ENCODE measurements around the gene EGLN3.

Gene EGLN3

GRCh38 chr14:33957299-33957698, 6.4 kb upstream of the EGLN3 start:
- Histone ChIP-seq H3K4me3 (ENCODE audit: low read length) (no peak overlapping the region), H3K9ac (ENCODE audit: low read length) (no peak overlapping the region), H3K27me3 (ENCODE audit: low read depth, low read length) (no peaks in the 10 kb centered on the region), H3K9me3 (ENCODE audit: insufficient read depth, low read length) (no peaks in the 10 kb centered on the region), H3K36me3 (replicated peaks; ENCODE audit: low read depth, low read length) (no peaks in the 10 kb centered on the region), H2AFZ (ENCODE audit: low read depth, low read length) (no peak overlapping the region), H3K4me1 (ENCODE audit: low read length) (peaks cover 26% of the 10 kb centered on the region; the same call in 1 of the 2 replicates), H3K27ac (ENCODE audit: low read length) (no peak overlapping the region), H3K4me2 (ENCODE audit: low read length) (no peak overlapping the region), H4K20me1 (ENCODE audit: insufficient read depth, low read length) (no peaks in the 10 kb centered on the region), H3K79me2 (ENCODE audit: low read length) (no peaks in the 10 kb centered on the region)
- TF ChIP-seq CTCF (IDR thresholded peaks at IDR 0.05; ENCODE audit: low read depth, low read length): no peak
- no peak for TF ChIP-seq EZH2phosphoT487 (IDR thresholded peaks at IDR 0.05; ENCODE audit: low read depth)

GRCh38 chr14:33956640-33957039, 5.8 kb upstream of the EGLN3 start:
- no peak for TF ChIP-seq CTCF (IDR thresholded peaks at IDR 0.05; ENCODE audit: low read depth, low read length)
- TF ChIP-seq EZH2phosphoT487 (IDR thresholded peaks at IDR 0.05; ENCODE audit: low read depth): no peak
- Histone ChIP-seq H3K27me3 (ENCODE audit: low read depth, low read length) (no peaks in the 10 kb centered on the region), H2AFZ (ENCODE audit: low read depth, low read length) (no peak overlapping the region; the same call in 1 of the 2 replicates), H3K9ac (ENCODE audit: low read length) (no peak overlapping the region), H4K20me1 (ENCODE audit: insufficient read depth, low read length) (no peaks in the 10 kb centered on the region), H3K4me3 (ENCODE audit: low read length) (no peak overlapping the region), H3K27ac (ENCODE audit: low read length) (no peak overlapping the region), H3K4me2 (ENCODE audit: low read length) (peak overlapping the region; percentile 11; the same call in 1 of the 2 replicates), H3K9me3 (ENCODE audit: insufficient read depth, low read length) (no peaks in the 10 kb centered on the region), H3K36me3 (replicated peaks; ENCODE audit: low read depth, low read length) (no peaks in the 10 kb centered on the region), H3K4me1 (ENCODE audit: low read length) (peaks cover 26% of the 10 kb centered on the region; the same call in 1 of the 2 replicates), H3K79me2 (ENCODE audit: low read length) (no peaks in the 10 kb centered on the region)

GRCh38 chr14:33954016-33954598, 3.2 kb upstream of the EGLN3 start:
- peaks cover 26% of the 10 kb centered on the region; the same call in 1 of the 2 replicates for H3K4me1 ChIP-seq (ENCODE audit: low read length)

DNA sequence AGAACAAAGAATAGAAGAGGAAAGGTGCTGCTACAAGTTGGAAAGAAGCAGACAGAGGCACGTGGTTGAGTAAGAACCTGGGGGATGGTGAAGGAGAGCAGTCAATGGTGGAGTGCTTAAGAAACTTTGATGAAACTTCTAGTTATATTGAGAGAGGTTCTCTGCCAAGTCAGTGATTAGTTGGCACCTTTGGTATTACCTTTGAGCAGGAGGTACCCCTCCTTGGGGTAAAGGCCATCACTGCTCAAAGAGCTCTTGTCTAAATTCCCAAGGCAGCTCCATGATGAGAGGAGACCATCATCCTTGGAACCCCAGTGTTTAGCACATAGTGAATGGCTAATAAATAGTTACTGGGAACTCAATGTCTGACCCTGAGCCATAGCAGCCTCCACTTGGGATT, 1.7 kb upstream of the EGLN3 start:
- TF ChIP-seq CTCF (IDR thresholded peaks at IDR 0.05; ENCODE audit: low read depth, low read length): no peak
- TF ChIP-seq EZH2phosphoT487 (IDR thresholded peaks at IDR 0.05; ENCODE audit: low read depth): no peak
- H3K27ac ChIP-seq (ENCODE audit: low read length): no peak overlapping the region
- no peaks in the 10 kb centered on the region for H4K20me1 ChIP-seq (ENCODE audit: insufficient read depth, low read length)
- H3K9ac ChIP-seq (ENCODE audit: low read length): no peak overlapping the region
- no peak overlapping the region for H3K4me2 ChIP-seq (ENCODE audit: low read length)
- no peaks in the 10 kb centered on the region for H3K27me3 ChIP-seq (ENCODE audit: low read depth, low read length)
- H3K79me2 ChIP-seq (ENCODE audit: low read length): no peaks in the 10 kb centered on the region
- H3K36me3 ChIP-seq (replicated peaks; ENCODE audit: low read depth, low read length): no peaks in the 10 kb centered on the region
- peaks cover 24% of the 10 kb centered on the region; the same call in 1 of the 2 replicates for H3K4me1 ChIP-seq (ENCODE audit: low read length)
- H3K9me3 ChIP-seq (ENCODE audit: insufficient read depth, low read length): no peaks in the 10 kb centered on the region
- H2AFZ ChIP-seq (ENCODE audit: low read depth, low read length): no peak overlapping the region
- no peak overlapping the region for H3K4me3 ChIP-seq (ENCODE audit: low read length)

More at GRCh38 chr14:33954016-33954598, 3.2 kb upstream of the EGLN3 start:
- Histone ChIP-seq H3K79me2 (ENCODE audit: low read length) (no peaks in the 10 kb centered on the region), H3K27ac (ENCODE audit: low read length) (no peak overlapping the region), H3K9ac (ENCODE audit: low read length) (no peak overlapping the region), H3K4me2 (ENCODE audit: low read length) (peak overlapping the region; percentile 8; the same call in 1 of the 2 replicates), H3K27me3 (ENCODE audit: low read depth, low read length) (no peaks in the 10 kb centered on the region), H3K4me3 (ENCODE audit: low read length) (no peak overlapping the region), H3K9me3 (ENCODE audit: insufficient read depth, low read length) (no peaks in the 10 kb centered on the region), H2AFZ (ENCODE audit: low read depth, low read length) (no peak overlapping the region), H3K36me3 (replicated peaks; ENCODE audit: low read depth, low read length) (no peaks in the 10 kb centered on the region), H4K20me1 (ENCODE audit: insufficient read depth, low read length) (no peaks in the 10 kb centered on the region)
- TF ChIP-seq CTCF (IDR thresholded peaks at IDR 0.05; ENCODE audit: low read depth, low read length): no peak
- TF ChIP-seq EZH2phosphoT487 (IDR thresholded peaks at IDR 0.05; ENCODE audit: low read depth): no peak
